ENCODE data around the gene IRS1. TPM values are rescaled to one million over a fixed set of nuclear protein-coding genes. Genes with fewer than 3 reads are reported as not detected.

IRS1 gene
- polyA plus RNA-seq, 1 of the 3 experiments (the other 2 are of a cell fraction) = 16.5 TPM

DNA sequence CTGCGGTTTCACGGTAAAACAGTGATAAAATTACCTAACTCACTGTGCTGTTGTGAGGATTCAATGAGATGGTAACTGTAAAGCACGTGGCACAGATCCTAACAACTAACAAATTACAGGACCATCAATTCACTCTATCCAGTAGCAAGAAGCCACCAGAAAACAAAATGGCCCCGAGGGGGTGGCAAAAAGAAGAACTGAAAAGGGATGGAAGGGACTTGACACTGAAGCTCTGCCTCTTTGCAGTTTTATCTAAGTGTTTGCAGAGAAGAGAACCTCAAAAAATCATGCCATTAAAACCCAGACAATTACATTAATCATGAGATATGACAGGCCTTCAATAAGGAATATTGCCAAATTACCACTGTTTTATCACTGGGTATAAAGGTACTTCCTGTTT is 46.7 kb downstream of the IRS1 start:
- 91% methylated on average over 4 of the region's 4 CpGs for WGBS (ENCODE audit: low lambda C conversion rate)
- Histone ChIP-seq H3K79me2 (ENCODE audit: insufficient read depth) (peaks cover 75% of the 10 kb centered on the region; the same call in 1 of the 2 replicates), H3F3A (replicated peaks; ENCODE audit: insufficient read depth) (no peaks in the 10 kb centered on the region), H3K4me1 (ENCODE audit: control insufficient read depth in 1 of 2, insufficient read depth in 2 of 2, low read depth in 1 of 2, low read length in 1 of 2) (peaks cover 2 to 13% of the 10 kb centered on the region in 2 experiments; a peak in 3 of 4 replicates), H3K9ac (no peak overlapping the region), H3K27me3 (ENCODE audit: insufficient read depth) (no peaks in the 10 kb centered on the region), H3K36me3 (replicated peaks in 1 of 2; ENCODE audit: control insufficient read depth in 1 of 2, insufficient read depth in 2 of 2, low read length in 1 of 2) (peaks cover 0 to 6% of the 10 kb centered on the region in 2 experiments), H3K27ac (ENCODE audit: low read depth in 2 of 2, low read length in 1 of 2) (no peak overlapping the region), H2AFZ (ENCODE audit: low read depth) (no peak overlapping the region), H3K9me3 (no peaks in the 10 kb centered on the region), H3K9me2 (no peaks in the 10 kb centered on the region), H3K4me2 (no peak overlapping the region), H4K20me1 (ENCODE audit: insufficient read depth) (peaks cover 3% of the 10 kb centered on the region; the same call in 1 of the 2 replicates), H3K4me3 (ENCODE audit: low read depth in 2 of 2, low read length in 1 of 2) (no peak overlapping the region)
- DNase-seq = no peak
- CTCF ChIA-PET = interaction anchor here (0.8 to 1.2 kb wide), 2 partner anchors 11 to 20 kb away, joined by 3 read pairs; no protein-coding TSS in a partner anchor
- POLR2A ChIA-PET = no interaction called here
- TF ChIP-seq FOXJ3 (CRISPR knock-in tag; IDR thresholded peaks at IDR 0.05) = no peak
- TF ChIP-seq NFIC (IDR thresholded peaks at IDR 0.05; ENCODE audit: borderline replicate concordance) = no peak
- TF ChIP-seq RXRA (IDR thresholded peaks at IDR 0.05; ENCODE audit: borderline replicate concordance, low read depth) = no peak
- no peak for TF ChIP-seq TCF12 (IDR thresholded peaks at IDR 0.05)
- no peak for TF ChIP-seq RAD21 (IDR thresholded peaks at IDR 0.05; ENCODE audit: low read length)
- no peak for TF ChIP-seq TAF1 (IDR thresholded peaks at IDR 0.05; ENCODE audit: borderline replicate concordance, low read depth, low read length)
- no peak for TF ChIP-seq SIN3A (IDR thresholded peaks at IDR 0.05; ENCODE audit: borderline replicate concordance, low read depth, low read length)
- TF ChIP-seq GATA2 (CRISPR knock-in tag; IDR thresholded peaks at IDR 0.05) = no peak
- TF ChIP-seq, protein P1, sequence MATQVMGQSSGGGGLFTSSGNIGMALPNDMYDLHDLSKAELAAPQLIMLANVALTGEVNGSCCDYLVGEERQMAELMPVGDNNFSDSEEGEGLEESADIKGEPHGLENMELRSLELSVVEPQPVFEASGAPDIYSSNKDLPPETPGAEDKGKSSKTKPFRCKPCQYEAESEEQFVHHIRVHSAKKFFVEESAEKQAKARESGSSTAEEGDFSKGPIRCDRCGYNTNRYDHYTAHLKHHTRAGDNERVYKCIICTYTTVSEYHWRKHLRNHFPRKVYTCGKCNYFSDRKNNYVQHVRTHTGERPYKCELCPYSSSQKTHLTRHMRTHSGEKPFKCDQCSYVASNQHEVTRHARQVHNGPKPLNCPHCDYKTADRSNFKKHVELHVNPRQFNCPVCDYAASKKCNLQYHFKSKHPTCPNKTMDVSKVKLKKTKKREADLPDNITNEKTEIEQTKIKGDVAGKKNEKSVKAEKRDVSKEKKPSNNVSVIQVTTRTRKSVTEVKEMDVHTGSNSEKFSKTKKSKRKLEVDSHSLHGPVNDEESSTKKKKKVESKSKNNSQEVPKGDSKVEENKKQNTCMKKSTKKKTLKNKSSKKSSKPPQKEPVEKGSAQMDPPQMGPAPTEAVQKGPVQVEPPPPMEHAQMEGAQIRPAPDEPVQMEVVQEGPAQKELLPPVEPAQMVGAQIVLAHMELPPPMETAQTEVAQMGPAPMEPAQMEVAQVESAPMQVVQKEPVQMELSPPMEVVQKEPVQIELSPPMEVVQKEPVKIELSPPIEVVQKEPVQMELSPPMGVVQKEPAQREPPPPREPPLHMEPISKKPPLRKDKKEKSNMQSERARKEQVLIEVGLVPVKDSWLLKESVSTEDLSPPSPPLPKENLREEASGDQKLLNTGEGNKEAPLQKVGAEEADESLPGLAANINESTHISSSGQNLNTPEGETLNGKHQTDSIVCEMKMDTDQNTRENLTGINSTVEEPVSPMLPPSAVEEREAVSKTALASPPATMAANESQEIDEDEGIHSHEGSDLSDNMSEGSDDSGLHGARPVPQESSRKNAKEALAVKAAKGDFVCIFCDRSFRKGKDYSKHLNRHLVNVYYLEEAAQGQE (IDR thresholded peaks at IDR 0.05; ENCODE audit: low read depth, low read length) = no peak
- no peak for TF ChIP-seq NRF1 (IDR thresholded peaks at IDR 0.05; ENCODE audit: low read depth, low read length)
- no peak for TF ChIP-seq ELF1 (IDR thresholded peaks at IDR 0.05)
- TF ChIP-seq, protein P2, sequence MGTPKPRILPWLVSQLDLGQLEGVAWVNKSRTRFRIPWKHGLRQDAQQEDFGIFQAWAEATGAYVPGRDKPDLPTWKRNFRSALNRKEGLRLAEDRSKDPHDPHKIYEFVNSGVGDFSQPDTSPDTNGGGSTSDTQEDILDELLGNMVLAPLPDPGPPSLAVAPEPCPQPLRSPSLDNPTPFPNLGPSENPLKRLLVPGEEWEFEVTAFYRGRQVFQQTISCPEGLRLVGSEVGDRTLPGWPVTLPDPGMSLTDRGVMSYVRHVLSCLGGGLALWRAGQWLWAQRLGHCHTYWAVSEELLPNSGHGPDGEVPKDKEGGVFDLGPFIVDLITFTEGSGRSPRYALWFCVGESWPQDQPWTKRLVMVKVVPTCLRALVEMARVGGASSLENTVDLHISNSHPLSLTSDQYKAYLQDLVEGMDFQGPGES (IDR thresholded peaks at IDR 0.05; ENCODE audit: low read depth, low read length) = no peak
- TF ChIP-seq GABPA (IDR thresholded peaks at IDR 0.05; ENCODE audit: low read depth) = no peak
- no peak for TF ChIP-seq YY1 (IDR thresholded peaks at IDR 0.05; ENCODE audit: low read depth)
- no peak for TF ChIP-seq EZH2phosphoT487 (IDR thresholded peaks at IDR 0.05; ENCODE audit: borderline replicate concordance, low read depth)
